Vagina (tissue), 2 donors: Measurements from ENCODE around the gene DTX4.

Experiments
- CTCF ChIP-seq, 3 experiments: fragments of 450-650 bp in 2 of 3; fragments of 200-600 bp in 1 of 3; sonication (generic) in 1 of 3; IDR thresholded peaks; one replicate each; pipeline ENCODE4 v1.5.1; 2017 to 2019; ENCODE audit warnings: antibody characterized with exemption in 3 of 3, mild to moderate bottlenecking in 2 of 3, moderate library complexity in 2 of 3
- POLR2AphosphoS5 ChIP-seq, 2 donors: sonication (generic); formaldehyde crosslinking; IDR thresholded peaks; one replicate each; pipeline ENCODE4 v1.9.0; 2017; ENCODE audit warnings: antibody characterized with exemption in 2 of 2, mild to moderate bottlenecking in 2 of 2, low read depth in 1 of 2; ENCODE audit not compliant: insufficient read depth in 1 of 2

DNA sequence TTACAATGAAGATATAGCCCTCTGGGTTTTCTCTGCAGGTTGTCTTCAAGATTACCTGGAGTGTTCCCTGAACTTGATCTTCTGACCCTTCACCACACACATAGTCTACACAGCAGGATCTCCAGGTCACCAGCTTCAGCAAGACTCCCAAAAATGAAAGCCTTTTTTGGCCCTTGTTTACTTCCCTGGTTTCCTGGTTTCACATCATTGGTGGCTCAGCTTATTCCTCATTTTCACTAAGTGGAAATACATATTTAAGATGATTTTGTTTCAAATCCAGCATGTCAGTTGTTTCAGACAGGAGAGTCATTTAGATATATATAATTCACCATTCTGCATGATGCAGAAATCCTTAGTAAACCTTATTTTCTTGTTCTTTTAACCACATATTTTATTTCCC is 82.4 kb downstream of the DTX4 start:
- TF ChIP-seq CTCF (IDR thresholded peaks at IDR 0.05), result no peak
- no peak for TF ChIP-seq POLR2AphosphoS5 (IDR thresholded peaks at IDR 0.05; ENCODE audit: insufficient read depth in 1 of 2, low read depth in 1 of 2)
